GM12878 (cell line): ENCODE data around the gene RWDD1. TPM values are rescaled to one million over a fixed set of nuclear protein-coding genes. Genes with fewer than 3 reads are reported as not detected.

Source experiments
- ATAC-seq: fragments of 200-7000 bp; cut with Tn5 transposase; 3 replicates; pipeline ENCODE4 v1.9.1; 2020; ENCODE audit warnings: mild to moderate bottlenecking, moderate library complexity
- BruUV-seq: library from RNA; stranded (reverse); fragments of 400-500 nt; replicated peaks from 2 replicates; lab custom pipeline; 2021; lab: Mats Ljungman, UMichigan
- CTCF ChIA-PET: fragments of 300-600 bp; sonication (Branson Sonifier 250); formaldehyde crosslinking; extraction: SDS; loops from one replicate; lab custom pipeline; 2021; ENCODE audit warnings: inconsistent platforms; lab: Yijun Ruan, JAX
- POLR2A ChIA-PET: fragments of 350-600 bp; formaldehyde crosslinking; extraction: SDS; loops from one replicate; lab custom pipeline; 2021; ENCODE audit warnings: inconsistent platforms; lab: Charles Lee
- RAD21 ChIA-PET: fragments of 300-600 bp; sonication (Branson Sonifier 250); formaldehyde crosslinking; loops from one replicate; lab custom pipeline; 2023; ENCODE audit warnings: antibody characterized with exemption; ENCODE audit not compliant: unreplicated experiment; lab: Charles Lee
- SMC1A ChIA-PET: fragments of 300-600 bp; sonication (Branson Sonifier 250); formaldehyde crosslinking; loops from one replicate; lab custom pipeline; 2023; ENCODE audit not compliant: unreplicated experiment, uncharacterized antibody; lab: Charles Lee
- DNase-seq: peaks from one replicate; pipeline ENCODE4 v3.0.0-alpha.2; 2011; ENCODE audit warnings: low read depth, low spot score
- FAIRE-seq: peaks from 3 replicates; lab custom pipeline; 2011; peaks lifted over from hg19 to GRCh38; lab: Jason Lieb, UNC
- H2AFZ ChIP-seq: 2 replicates; pipeline ENCODE4 v1.6.0; 2011; ENCODE audit warnings: low read depth, low read length, control low read depth; ENCODE audit not compliant: control insufficient read depth
- H3K27ac ChIP-seq: 2 replicates; pipeline ENCODE4 v1.5.1; 2011; ENCODE audit warnings: control low read depth; ENCODE audit not compliant: control insufficient read depth, insufficient read depth
- H3K27me3 ChIP-seq, 2 experiments: replicated peaks in 1 of 2; 2 replicates each; pipeline versions ENCODE4 v1.6.0 to v1.6.1; 2011; ENCODE audit warnings: low read length in 1 of 2; ENCODE audit not compliant: control insufficient read depth in 2 of 2, insufficient read depth in 2 of 2
- H3K36me3 ChIP-seq, 2 experiments: 2 replicates each; pipeline ENCODE4 v1.5.1; 2011; ENCODE audit warnings: low read length in 1 of 2; ENCODE audit not compliant: control insufficient read depth in 2 of 2, insufficient read depth in 2 of 2
- H3K4me1 ChIP-seq: 2 replicates; pipeline ENCODE4 v1.6.1; 2011; ENCODE audit warnings: mild to moderate bottlenecking, low read length, moderate library complexity, mixed read lengths; ENCODE audit not compliant: control insufficient read depth, insufficient read depth
- H3K4me2 ChIP-seq: 2 replicates; pipeline ENCODE4 v1.6.0; 2011; ENCODE audit warnings: control low read depth; ENCODE audit not compliant: control insufficient read depth, insufficient read depth
- H3K4me3 ChIP-seq: fragments of 200-600 bp; sonication (generic); 2 replicates; pipeline ENCODE4 v1.5.1; 2016
- H3K79me2 ChIP-seq: 2 replicates; pipeline ENCODE4 v1.6.0; 2011; ENCODE audit warnings: low read length; ENCODE audit not compliant: control insufficient read depth, insufficient read depth
- H3K9ac ChIP-seq: 2 replicates; pipeline ENCODE4 v1.8.0; 2011; ENCODE audit warnings: low read length, control low read depth, mixed read lengths; ENCODE audit not compliant: control insufficient read depth, insufficient read depth
- H3K9me3 ChIP-seq: replicated peaks from 3 replicates; pipeline ENCODE4 v1.5.1; 2011; ENCODE audit warnings: mild to moderate bottlenecking, low read length; ENCODE audit not compliant: control insufficient read depth, insufficient read depth
- H4K20me1 ChIP-seq: 2 replicates; pipeline ENCODE4 v1.6.0; 2011; ENCODE audit not compliant: control insufficient read depth, insufficient read depth
- CBFB ChIP-seq: IDR thresholded peaks from 2 replicates; pipeline ENCODE4 v1.6.1; 2016; ENCODE audit warnings: antibody characterized with exemption, low read depth
- CEBPB ChIP-seq, 2 experiments: fragments of 150-350 bp in 1 of 2; IDR thresholded peaks; 2 replicates each; pipeline ENCODE4 v1.6.1; 2012 to 2014; ENCODE audit warnings: low read depth in 2 of 2, low read length in 2 of 2, borderline replicate concordance in 1 of 2, inconsistent platforms in 1 of 2
- CREM ChIP-seq: IDR thresholded peaks from 2 replicates; pipeline ENCODE4 v1.6.1; 2014; ENCODE audit warnings: antibody characterized with exemption, low read depth
- DPF2 ChIP-seq: fragments of 450-650 bp; IDR thresholded peaks from 2 replicates; pipeline ENCODE4 v1.6.1; 2017; ENCODE audit warnings: mild to moderate bottlenecking
- EZH2 ChIP-seq: IDR thresholded peaks from 2 replicates; pipeline ENCODE4 v1.6.1; 2012; ENCODE audit warnings: low read depth, mild to moderate bottlenecking, control low read depth, inconsistent platforms, low read length, borderline replicate concordance; ENCODE audit not compliant: control insufficient read depth
- KAT2A ChIP-seq: conservative IDR thresholded peaks from 2 replicates; pipeline ENCODE4 v1.6.1; 2011; ENCODE audit warnings: low read depth, low read length; ENCODE audit not compliant: control insufficient read depth
- PKNOX1 ChIP-seq: fragments of 450-650 bp; IDR thresholded peaks from 2 replicates; pipeline ENCODE4 v1.6.1; 2016; ENCODE audit warnings: mild to moderate bottlenecking
- RAD51 ChIP-seq: fragments of 450-650 bp; IDR thresholded peaks from 2 replicates; pipeline ENCODE4 v1.6.1; 2016; ENCODE audit warnings: moderate library complexity, mild to moderate bottlenecking, inconsistent platforms
- RCOR1 ChIP-seq: conservative IDR thresholded peaks from 2 replicates; pipeline ENCODE4 v1.6.1; 2012; ENCODE audit warnings: low read depth, low read length, improper control_type of control experiment
- SIX5 ChIP-seq: IDR thresholded peaks from 2 replicates; pipeline ENCODE4 v1.6.1; 2011; ENCODE audit warnings: mild to moderate bottlenecking, low read depth, low read length, moderate library complexity; ENCODE audit not compliant: severe bottlenecking
- TARDBP ChIP-seq: IDR thresholded peaks from 2 replicates; pipeline ENCODE4 v1.6.1; 2016; ENCODE audit warnings: borderline replicate concordance
- ZBTB40 ChIP-seq: fragments of 450-650 bp; IDR thresholded peaks from 2 replicates; pipeline ENCODE4 v1.6.1; 2016; ENCODE audit warnings: mild to moderate bottlenecking, moderate library complexity, borderline replicate concordance
- ZNF217 ChIP-seq: fragments of 450-650 bp; IDR thresholded peaks from 2 replicates; pipeline ENCODE4 v1.6.1; 2017; ENCODE audit warnings: antibody characterized with exemption, mild to moderate bottlenecking
- ZNF592 ChIP-seq: fragments of 450-650 bp; IDR thresholded peaks from 2 replicates; pipeline ENCODE4 v1.6.1; 2017; ENCODE audit warnings: mild to moderate bottlenecking, moderate library complexity
- ZNF622 ChIP-seq: fragments of 450-650 bp; IDR thresholded peaks from 2 replicates; pipeline ENCODE4 v1.6.1; 2017; ENCODE audit warnings: mild to moderate bottlenecking, inconsistent platforms
- ZSCAN29 ChIP-seq: fragments of 450-650 bp; IDR thresholded peaks from 2 replicates; pipeline ENCODE4 v1.6.1; 2017; ENCODE audit warnings: mild to moderate bottlenecking, moderate library complexity
- WGBS: methylation state at CpG from one replicate; pipeline ENCODE4 v1.1.6; 2016; ENCODE audit warnings: low lambda C conversion rate; ENCODE audit not compliant: insufficient replicate concordance, insufficient coverage; ENCODE audit errors: missing lambda C conversion rate; 5-methylcytosine and 5-hydroxymethylcytosine counted together
- in situ Hi-C: fragments of 300-500 bp; cut with MboI; formaldehyde crosslinking; loops from 9 replicates; pipeline ENCODE4 v1.14.3; 2018; ENCODE audit warnings: mixed read lengths
- intact Hi-C: fragments of 100-400 bp; cut with micrococcal nuclease; formaldehyde crosslinking; loops from one replicate; pipeline ENCODE4 v1.14.2; 2022; ENCODE audit not compliant: unreplicated experiment
- polyA plus RNA-seq, 11 experiments: library from polyadenylated mRNA; depleted of rRNA in 4 of 11; unstranded in 6 of 11; stranded (reverse) in 5 of 11; fragments of >200 nt; fragmentation: Nextera tagmentation in 4 of 11; fragmentation: Illumina TruSeq in 1 of 11; extraction: Ambion mirVana in 4 of 11; extraction: Trizol in 1 of 11; gene quantifications; 1 replicate in 1 of 11; 2 replicates in 10 of 11; pipeline versions ENCODE4 v1.2.1 to v1.2.3, GENCODE V29; 2011 to 2016; ENCODE audit warnings: inconsistent platforms in 2 of 11, missing spikeins in 2 of 11, low read depth in 1 of 11
- total RNA-seq, 4 experiments: library from RNA; depleted of rRNA in 3 of 4; stranded (reverse); fragments of >200 nt in 3 of 4; fragmentation: Illumina TruSeq in 1 of 4; extraction: Trizol in 1 of 4; gene quantifications; 2 replicates each; pipeline versions ENCODE4 v1.2.1 to v1.2.3, GENCODE V29; 2013 to 2021

Gene RWDD1
- total and polyA plus RNA-seq, 10 of the 15 experiments (the other 5 are each of a cell fraction or from before 2014, with no cell fraction given) = 40.1 to 107 (median 65.8) TPM

- Histone ChIP-seq H3K9me3 (no peaks in the 10 kb centered on the region), H3K36me3 (no peaks in the 10 kb centered on the region), H3K79me2 (no peaks in the 10 kb centered on the region), H3K9ac (no peak overlapping the region), H3K27ac (no peak overlapping the region), H4K20me1 (no peaks in the 10 kb centered on the region), H3K4me3 (no peak overlapping the region), H3K27me3 (no peaks in the 10 kb centered on the region; a peak in 1 of 4 replicates), H3K4me1 (no peaks in the 10 kb centered on the region), H2AFZ (no peak overlapping the region), H3K4me2 (no peak overlapping the region)
- POLR2A ChIA-PET = no interaction called here
- ATAC-seq = no peak
- intact Hi-C loops = no loop called here
- DNase-seq = no peak
- SMC1A ChIA-PET = interaction anchor here (1.0 to 1.8 kb wide), 3 partner anchors 13 to 269 kb away, joined by 3 to 6 read pairs (median 4); partner anchors contain the start of gene TRAPPC3L
- CTCF ChIA-PET = interaction anchor here (1.1 to 4.4 kb wide), 7 partner anchors 13 to 341 kb away, joined by 3 to 48 read pairs (median 5); partner anchors contain the start of gene RWDD1
- in situ Hi-C loops = no loop called here
- no TSS peak for BruUV-seq
- no peak for FAIRE-seq
- RAD21 ChIA-PET = no interaction called here
- 96% methylated on average over 5 of the region's 5 CpGs for WGBS
- TF ChIP-seq RAD51 (no peak), RCOR1 (no peak), EZH2 (no peak), CBFB (no peak), TARDBP (no peak), KAT2A (no peak), CEBPB (IDR thresholded peaks at IDR 0.05; ENCODE audit: borderline replicate concordance in 1 of 2, low read depth in 2 of 2, low read length in 2 of 2) (no peak), SIX5 (no peak), DPF2 (no peak), PKNOX1 (no peak), CREM (no peak), ZNF592 (no peak), ZNF622 (no peak), ZBTB40 (no peak), ZSCAN29 (no peak), ZNF217 (no peak)
These were observed 13.4 kb upstream of the RWDD1 start for GRCh38 chr6:116557893-116558292.
